ENCODE results near the gene DAB1.
"Not testable (repeated sequence)": the region's sequence is repeated elsewhere in the genome, so short reads cannot be mapped to it uniquely, and the experiment has no call there.

DAB1 gene

GRCh38 chr1:57222307-57222706, 201.6 kb downstream of the DAB1 start:
- no peak for TF ChIP-seq CTCF (conservative IDR thresholded peaks at IDR 0.05; ENCODE audit: low read depth, low read length)
- DNase-seq (ENCODE audit: low read depth), result no peak
- no peak overlapping the region for H3K4me3 ChIP-seq (ENCODE audit: low read length)

- H3K4me3 ChIP-seq (ENCODE audit: low read length); DNase-seq (ENCODE audit: low read depth): not testable (repeated sequence)
Observed at GRCh38 chr1:57220905-57221304, 203.0 kb downstream of the DAB1 start.

GRCh38 chr1:57218487-57219079, 205.3 kb downstream of the DAB1 start:
- TF ChIP-seq CTCF (conservative IDR thresholded peaks at IDR 0.05; ENCODE audit: low read depth, low read length), result no peak
- no peak for DNase-seq (ENCODE audit: low read depth)
- H3K4me3 ChIP-seq (ENCODE audit: low read length), result no peak overlapping the region

GRCh38 chr1:57217905-57218304, 206.0 kb downstream of the DAB1 start:
- no peak overlapping the region for H3K4me3 ChIP-seq (ENCODE audit: low read length)
- no peak for TF ChIP-seq CTCF (conservative IDR thresholded peaks at IDR 0.05; ENCODE audit: low read depth, low read length)

GRCh38 chr1:57214951-57215575, 208.8 kb downstream of the DAB1 start:
- DNase-seq (ENCODE audit: low read depth), result no peak
- no peak overlapping the region for H3K4me3 ChIP-seq (ENCODE audit: low read length)
- no peak for TF ChIP-seq CTCF (conservative IDR thresholded peaks at IDR 0.05; ENCODE audit: low read depth, low read length)

More at GRCh38 chr1:57217905-57218304, 206.0 kb downstream of the DAB1 start:
- DNase-seq (ENCODE audit: low read depth), result no peak

- H3K4me3 ChIP-seq (ENCODE audit: low read length), result no peak overlapping the region
- no peak for DNase-seq (ENCODE audit: low read depth)
- no peak for TF ChIP-seq CTCF (conservative IDR thresholded peaks at IDR 0.05; ENCODE audit: low read depth, low read length)
Observed at GRCh38 chr1:57210881-57211280, 213.0 kb downstream of the DAB1 start.

- H3K4me3 ChIP-seq (ENCODE audit: low read length), result no peak overlapping the region
- no peak for TF ChIP-seq CTCF (conservative IDR thresholded peaks at IDR 0.05; ENCODE audit: low read depth, low read length)
- DNase-seq (ENCODE audit: low read depth), result no peak
Observed at GRCh38 chr1:57209495-57209894, 214.4 kb downstream of the DAB1 start.

Measured in retinal pigment epithelial cell (primary cell).